Keratinocyte (primary cell): ENCODE measurements around the gene NCAPD3.

ENCODE experiments used
- CTCF ChIP-seq, 3 experiments: IDR thresholded peaks in 1 of 3; conservative IDR thresholded peaks in 1 of 3; optimal IDR thresholded peaks in 1 of 3; 2 replicates in 2 of 3; 3 replicates in 1 of 3; pipeline versions ENCODE3 to v1.5.1; 2011; ENCODE audit warnings: low read length in 3 of 3, mild to moderate bottlenecking in 3 of 3, moderate library complexity in 2 of 3, control low read depth in 1 of 3, inconsistent platforms in 1 of 3; ENCODE audit not compliant: insufficient read depth in 2 of 3; ENCODE audit errors: extremely low read depth in 1 of 3
- EZH2 ChIP-seq: IDR thresholded peaks from one replicate; pipeline ENCODE4 v1.6.1; 2012; ENCODE audit warnings: inconsistent platforms, mild to moderate bottlenecking, low read length, moderate library complexity

DNA sequence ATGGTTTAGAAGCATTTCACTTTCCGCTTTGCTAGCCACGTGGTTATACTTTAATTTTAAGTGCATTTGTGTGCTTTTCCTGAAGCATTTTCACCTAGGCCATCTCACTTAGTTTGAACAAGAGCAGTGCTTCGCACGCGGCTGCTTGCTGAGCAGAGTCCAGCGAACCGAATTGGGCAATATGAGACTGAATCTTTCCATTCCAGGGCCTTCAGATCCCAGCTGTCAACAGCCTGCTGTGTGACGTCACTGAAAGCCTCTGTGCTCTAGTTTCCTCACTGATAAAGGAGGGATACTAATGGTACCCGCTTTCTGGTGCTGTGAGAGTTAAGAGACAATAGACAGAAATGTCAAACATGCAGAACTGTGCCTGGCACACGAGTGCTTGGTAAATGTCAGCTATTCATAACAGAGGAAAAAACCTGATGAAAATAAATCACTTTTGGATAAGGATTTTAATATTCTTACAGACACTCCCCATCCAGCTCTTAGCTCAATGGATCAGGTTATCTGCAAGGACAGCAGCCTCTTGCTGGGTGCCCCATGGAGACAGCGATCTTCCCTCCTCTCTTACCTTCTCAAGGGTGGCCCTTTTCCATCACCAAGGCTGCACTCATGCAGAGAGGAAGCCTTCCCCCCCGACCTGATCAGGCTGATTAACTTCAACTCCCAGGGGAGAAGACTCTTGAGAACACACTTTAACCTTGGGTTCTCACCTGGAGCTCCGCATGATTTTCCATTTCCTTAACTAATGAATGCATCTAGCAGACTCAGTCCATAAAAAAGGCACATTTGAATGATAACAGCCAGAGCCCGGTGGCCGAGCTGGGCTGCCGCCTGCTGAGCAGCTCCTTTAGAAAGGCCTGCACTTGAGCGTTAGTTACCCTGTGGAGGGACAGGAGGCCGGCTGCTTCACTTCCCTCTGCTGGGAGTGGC is 48.9 kb upstream of the NCAPD3 start:
- no peak for TF ChIP-seq CTCF (optimal IDR thresholded peaks at IDR 0.05 in 1 of 3, IDR thresholded peaks at IDR 0.05 in 1 of 3, conservative IDR thresholded peaks at IDR 0.05 in 1 of 3; ENCODE audit: extremely low read depth in 1 of 3, insufficient read depth in 2 of 3, low read length in 3 of 3)
- no peak for TF ChIP-seq EZH2
